ENCODE data around the gene CALR3.

CALR3 gene

DNA sequence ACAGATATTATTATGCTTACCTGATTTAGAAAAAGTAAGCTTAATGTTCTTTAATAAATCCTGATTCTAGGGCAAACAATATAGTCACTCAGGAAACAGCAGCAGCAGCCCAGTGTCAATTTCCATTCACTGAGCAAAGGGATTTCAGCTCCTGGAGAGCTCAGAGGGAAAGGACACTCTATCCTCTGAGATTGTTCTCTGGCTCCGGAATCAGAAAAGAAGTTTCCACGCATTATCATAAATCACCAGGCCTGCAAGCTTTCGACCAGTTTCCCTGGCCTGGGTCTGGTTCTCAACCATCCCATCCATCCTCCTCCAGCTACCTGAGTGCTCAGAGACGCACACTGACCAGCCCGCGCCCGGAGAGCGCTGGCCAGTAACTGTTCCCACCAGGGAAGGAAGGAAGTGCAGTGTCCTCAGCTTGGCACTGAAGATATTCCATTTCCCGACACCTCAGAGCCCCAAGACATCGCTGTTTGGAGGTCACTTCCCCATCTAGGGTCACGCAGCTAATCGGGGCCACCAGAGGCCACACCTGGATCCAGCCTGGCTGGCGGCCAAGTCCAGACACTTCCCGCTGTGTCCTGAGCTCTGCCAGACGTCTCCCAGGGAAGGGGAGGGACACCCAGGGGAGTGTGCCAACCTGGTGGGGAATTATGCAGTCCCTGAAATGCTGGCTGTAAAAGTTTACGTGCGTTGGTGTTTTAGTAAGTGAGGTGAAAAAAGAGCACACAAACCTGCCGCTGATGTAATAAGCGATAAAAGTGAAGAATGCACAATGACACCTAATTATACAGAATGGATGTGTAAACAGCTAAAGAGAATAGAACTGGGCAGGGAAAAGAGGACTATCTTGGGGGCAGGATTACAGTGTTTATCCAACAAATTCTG is 53.3 kb downstream of the CALR3 start:
- TF ChIP-seq, protein P1, sequence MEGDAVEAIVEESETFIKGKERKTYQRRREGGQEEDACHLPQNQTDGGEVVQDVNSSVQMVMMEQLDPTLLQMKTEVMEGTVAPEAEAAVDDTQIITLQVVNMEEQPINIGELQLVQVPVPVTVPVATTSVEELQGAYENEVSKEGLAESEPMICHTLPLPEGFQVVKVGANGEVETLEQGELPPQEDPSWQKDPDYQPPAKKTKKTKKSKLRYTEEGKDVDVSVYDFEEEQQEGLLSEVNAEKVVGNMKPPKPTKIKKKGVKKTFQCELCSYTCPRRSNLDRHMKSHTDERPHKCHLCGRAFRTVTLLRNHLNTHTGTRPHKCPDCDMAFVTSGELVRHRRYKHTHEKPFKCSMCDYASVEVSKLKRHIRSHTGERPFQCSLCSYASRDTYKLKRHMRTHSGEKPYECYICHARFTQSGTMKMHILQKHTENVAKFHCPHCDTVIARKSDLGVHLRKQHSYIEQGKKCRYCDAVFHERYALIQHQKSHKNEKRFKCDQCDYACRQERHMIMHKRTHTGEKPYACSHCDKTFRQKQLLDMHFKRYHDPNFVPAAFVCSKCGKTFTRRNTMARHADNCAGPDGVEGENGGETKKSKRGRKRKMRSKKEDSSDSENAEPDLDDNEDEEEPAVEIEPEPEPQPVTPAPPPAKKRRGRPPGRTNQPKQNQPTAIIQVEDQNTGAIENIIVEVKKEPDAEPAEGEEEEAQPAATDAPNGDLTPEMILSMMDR (IDR thresholded peaks at IDR 0.05; ENCODE audit: low read depth, low read length) = no peak
- DNase-seq (ENCODE audit: low read depth, low spot score) = no peak
- in situ Hi-C loops (cut with HindIII; ENCODE audit: low sequenced_read_pairs) = no loop called here
- H3K4me3 ChIP-seq (ENCODE audit: low read depth, low read length) = no peak overlapping the region

DNA sequence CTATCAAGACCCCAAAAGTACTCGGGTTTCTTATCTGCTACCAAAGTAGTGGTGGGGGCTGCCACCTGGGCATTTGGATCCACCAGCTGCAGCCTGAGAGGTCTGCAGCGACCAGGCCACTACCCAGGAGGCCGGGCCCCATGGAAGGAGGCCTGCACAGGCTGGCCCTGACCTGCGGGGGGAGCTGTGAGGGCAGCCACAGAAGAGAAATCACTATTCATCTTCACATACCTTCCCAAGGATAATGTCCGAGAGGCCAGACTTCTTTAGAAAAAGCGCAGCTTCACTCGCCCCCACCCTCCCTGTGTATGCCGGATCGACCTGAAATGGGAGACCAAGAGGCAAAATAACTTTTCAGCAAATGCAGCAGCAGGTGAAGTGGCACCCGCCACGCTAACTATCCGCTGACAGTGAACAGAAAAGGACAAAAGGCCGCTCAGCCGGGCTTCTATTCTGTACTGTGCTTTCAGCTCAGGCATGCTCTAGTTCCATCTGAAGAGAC is 54.3 kb downstream of the CALR3 start:
- TF ChIP-seq, protein P1 (IDR thresholded peaks at IDR 0.05; ENCODE audit: low read depth, low read length) = peak; percentile 68
- in situ Hi-C loops (cut with HindIII; ENCODE audit: low sequenced_read_pairs) = no loop called here
- DNase-seq (ENCODE audit: low read depth, low spot score) = no peak
- no peak overlapping the region for H3K4me3 ChIP-seq (ENCODE audit: low read depth, low read length)

DNA sequence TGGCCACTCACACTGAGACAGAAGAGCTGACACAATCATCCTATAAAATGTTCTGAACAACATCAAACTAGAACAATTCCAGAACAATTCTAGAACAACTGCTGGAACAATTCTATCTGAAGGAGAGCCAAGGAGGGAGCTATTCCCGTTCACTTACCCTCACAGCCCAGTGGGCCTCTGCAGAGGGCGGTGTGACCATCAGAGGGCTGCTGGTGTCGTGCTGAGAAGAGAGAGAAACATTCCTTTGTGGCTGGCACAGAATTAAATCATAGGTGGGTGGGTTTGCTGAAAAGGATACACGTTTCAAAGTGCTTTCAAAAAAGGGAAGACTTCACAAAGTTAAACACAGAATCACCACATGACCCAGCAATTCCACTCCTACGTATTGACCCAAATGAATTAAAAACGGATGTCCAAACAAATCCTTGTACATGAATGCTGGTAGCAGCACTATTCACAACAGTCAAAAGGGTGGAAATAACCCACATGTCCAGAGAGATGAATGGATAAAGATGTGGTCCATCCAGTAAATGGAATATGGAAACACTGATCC is 59.1 kb downstream of the CALR3 start:
- DNase-seq (ENCODE audit: low read depth, low spot score) = no peak
- no peak overlapping the region for H3K4me3 ChIP-seq (ENCODE audit: low read depth, low read length)
- TF ChIP-seq, protein P1 (IDR thresholded peaks at IDR 0.05; ENCODE audit: low read depth, low read length) = no peak
- in situ Hi-C loops (cut with HindIII; ENCODE audit: low sequenced_read_pairs) = no loop called here

DNA sequence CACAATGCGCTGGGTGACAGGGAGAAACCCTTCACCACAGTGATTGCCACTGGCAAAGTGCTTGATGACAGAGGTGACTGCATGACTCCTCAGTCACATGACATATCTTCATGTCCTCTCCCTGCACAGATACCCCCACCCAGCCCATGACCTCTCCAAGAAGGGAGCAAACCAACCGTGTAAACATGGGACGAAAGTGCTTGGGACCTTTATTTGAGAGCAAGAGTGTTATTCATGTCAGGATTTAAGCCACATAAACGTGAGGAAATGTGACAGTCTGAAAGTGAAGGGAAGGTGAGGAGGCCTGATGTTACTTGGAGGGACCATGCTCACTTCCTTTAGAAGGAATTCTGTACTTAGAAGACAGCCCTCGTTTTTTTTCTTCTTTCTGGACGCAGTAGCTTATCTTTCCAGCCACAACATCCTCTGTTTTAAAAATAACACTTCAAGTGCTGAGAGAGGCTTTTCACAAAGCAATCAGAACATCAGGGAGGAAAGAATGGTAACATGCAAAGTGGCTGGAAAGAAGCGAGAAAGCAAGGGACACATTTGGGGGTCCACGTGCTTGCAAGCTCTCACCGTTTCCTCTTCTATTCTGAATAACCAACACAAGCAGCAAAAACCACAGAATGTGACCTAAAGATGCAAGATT is 59.8 kb downstream of the CALR3 start:
- H3K4me3 ChIP-seq (ENCODE audit: low read depth, low read length) = no peak overlapping the region
- in situ Hi-C loops (cut with HindIII; ENCODE audit: low sequenced_read_pairs) = no loop called here
- TF ChIP-seq, protein P1 (IDR thresholded peaks at IDR 0.05; ENCODE audit: low read depth, low read length) = no peak
- DNase-seq (ENCODE audit: low read depth, low spot score) = peak; percentile 61

DNA sequence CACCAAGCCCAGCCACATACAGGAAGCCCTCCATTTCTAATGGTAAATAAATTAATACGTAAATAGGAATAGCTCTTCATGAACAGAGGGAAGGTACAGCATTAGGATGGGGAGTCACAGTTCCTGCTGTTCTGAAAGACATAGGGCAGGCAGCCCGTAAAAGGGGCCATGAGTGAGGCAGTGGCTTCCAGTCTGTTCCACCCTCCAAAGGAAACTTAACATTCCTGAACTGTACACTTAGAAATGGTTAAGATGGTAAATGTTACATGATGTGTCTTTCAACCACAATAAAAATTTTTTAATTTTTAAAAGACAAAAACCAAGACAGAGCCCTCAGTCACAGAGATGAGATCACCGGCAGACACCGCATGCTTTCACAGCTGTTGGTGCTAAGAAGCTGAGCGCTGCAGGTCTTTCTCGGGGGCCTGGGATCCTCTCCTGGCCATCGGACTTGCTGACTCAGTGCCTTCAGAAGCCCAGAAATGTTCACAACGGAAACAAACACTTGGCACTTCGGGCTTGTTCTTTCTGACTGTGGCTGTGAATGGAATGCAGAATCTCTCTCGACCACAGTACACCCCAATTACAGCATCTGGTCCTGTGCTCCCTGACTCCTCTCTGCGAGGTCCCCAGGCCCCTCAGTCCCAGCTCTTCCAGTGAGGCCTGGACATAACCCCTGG is 60.6 kb downstream of the CALR3 start:
- in situ Hi-C loops (cut with HindIII; ENCODE audit: low sequenced_read_pairs) = no loop called here
- TF ChIP-seq, protein P1 (IDR thresholded peaks at IDR 0.05; ENCODE audit: low read depth, low read length) = no peak
- no peak overlapping the region for H3K4me3 ChIP-seq (ENCODE audit: low read depth, low read length)
- DNase-seq (ENCODE audit: low read depth, low spot score) = peak; percentile 99

DNA sequence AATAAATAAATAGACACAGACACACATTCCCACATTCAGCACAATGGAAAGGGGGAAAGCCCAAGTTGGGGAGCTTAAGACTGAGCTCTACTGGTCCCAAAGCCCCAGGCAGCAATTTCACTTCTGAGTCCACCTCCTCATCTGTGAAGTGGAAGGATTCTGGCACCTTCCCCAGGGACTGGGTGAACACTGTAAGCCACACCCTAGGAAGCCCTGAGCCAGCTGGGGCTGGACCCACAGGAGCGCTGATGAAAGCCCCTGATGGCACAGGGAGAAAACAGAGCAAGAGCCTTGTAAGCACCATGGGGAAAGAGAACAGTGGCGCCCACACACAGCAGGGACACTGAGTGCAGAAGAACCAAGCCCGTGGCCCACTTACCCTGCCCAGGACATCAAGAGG is 62.0 kb downstream of the CALR3 start:
- DNase-seq (ENCODE audit: low read depth, low spot score) = no peak
- in situ Hi-C loops (cut with HindIII; ENCODE audit: low sequenced_read_pairs) = no loop called here
- TF ChIP-seq, protein P1 (IDR thresholded peaks at IDR 0.05; ENCODE audit: low read depth, low read length) = no peak
- H3K4me3 ChIP-seq (ENCODE audit: low read depth, low read length) = no peak overlapping the region

Data from astrocyte of the spinal cord (primary cell).